ENCODE measurements around the gene CWF19L1. TPM values are rescaled to one million over a fixed set of nuclear protein-coding genes. Genes with fewer than 3 reads are reported as not detected.
"Not testable (repeated sequence)": the region's sequence is repeated elsewhere in the genome, so short reads cannot be mapped to it uniquely, and the experiment has no call there.

The CWF19L1 gene
- total and polyA plus RNA-seq, 2 experiments from 2014 or later, result 14.3 to 17.7 TPM

- Histone ChIP-seq H3K9me3 (ENCODE audit: low read depth) (no peaks in the 10 kb centered on the region), H3K4me1 (ENCODE audit: low read depth) (no peaks in the 10 kb centered on the region), H3K4me3 (no peak overlapping the region), H3K27ac (no peak overlapping the region), H3K36me3 (no peaks in the 10 kb centered on the region), H3K27me3 (peaks cover 29% of the 10 kb centered on the region)
- no peak for DNase-seq (ENCODE audit: low read depth in 1 of 2, low spot score in 1 of 2)
- TF ChIP-seq, protein P1, sequence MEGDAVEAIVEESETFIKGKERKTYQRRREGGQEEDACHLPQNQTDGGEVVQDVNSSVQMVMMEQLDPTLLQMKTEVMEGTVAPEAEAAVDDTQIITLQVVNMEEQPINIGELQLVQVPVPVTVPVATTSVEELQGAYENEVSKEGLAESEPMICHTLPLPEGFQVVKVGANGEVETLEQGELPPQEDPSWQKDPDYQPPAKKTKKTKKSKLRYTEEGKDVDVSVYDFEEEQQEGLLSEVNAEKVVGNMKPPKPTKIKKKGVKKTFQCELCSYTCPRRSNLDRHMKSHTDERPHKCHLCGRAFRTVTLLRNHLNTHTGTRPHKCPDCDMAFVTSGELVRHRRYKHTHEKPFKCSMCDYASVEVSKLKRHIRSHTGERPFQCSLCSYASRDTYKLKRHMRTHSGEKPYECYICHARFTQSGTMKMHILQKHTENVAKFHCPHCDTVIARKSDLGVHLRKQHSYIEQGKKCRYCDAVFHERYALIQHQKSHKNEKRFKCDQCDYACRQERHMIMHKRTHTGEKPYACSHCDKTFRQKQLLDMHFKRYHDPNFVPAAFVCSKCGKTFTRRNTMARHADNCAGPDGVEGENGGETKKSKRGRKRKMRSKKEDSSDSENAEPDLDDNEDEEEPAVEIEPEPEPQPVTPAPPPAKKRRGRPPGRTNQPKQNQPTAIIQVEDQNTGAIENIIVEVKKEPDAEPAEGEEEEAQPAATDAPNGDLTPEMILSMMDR (IDR thresholded peaks at IDR 0.05; ENCODE audit: low read depth, low read length), result no peak
These were observed 22.2 kb upstream of the CWF19L1 start for GRCh38 chr10:100289641-100290040.

DNA sequence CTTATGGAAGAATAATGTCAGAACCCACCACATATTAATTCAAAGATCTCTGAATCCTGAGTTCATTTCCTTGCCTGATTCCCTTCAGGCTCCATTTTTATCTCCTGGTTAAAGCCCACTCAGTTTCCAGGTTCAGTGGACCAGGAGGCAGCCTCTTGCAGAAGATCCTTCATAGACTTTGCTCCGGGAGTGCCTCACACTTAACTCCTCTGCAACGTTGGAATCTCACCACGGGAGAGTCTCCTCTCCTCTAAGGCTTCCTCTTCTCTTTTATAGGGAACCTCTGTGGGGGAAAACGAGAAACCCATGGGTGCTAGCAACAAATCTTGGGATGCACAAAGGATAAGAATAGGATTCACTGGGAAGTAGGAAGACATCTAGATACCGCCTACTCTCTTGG is 20.8 kb upstream of the CWF19L1 start:
- no peak for DNase-seq (ENCODE audit: low read depth in 1 of 2, low spot score in 1 of 2)
- H3K9me3 ChIP-seq (ENCODE audit: low read depth), result no peaks in the 10 kb centered on the region
- H3K27ac ChIP-seq, result no peak overlapping the region
- no peaks in the 10 kb centered on the region for H3K4me1 ChIP-seq (ENCODE audit: low read depth)
- TF ChIP-seq, protein P1 (IDR thresholded peaks at IDR 0.05; ENCODE audit: low read depth, low read length), result no peak
- peaks cover 14% of the 10 kb centered on the region for H3K27me3 ChIP-seq
- H3K4me3 ChIP-seq, result no peak overlapping the region
- no peaks in the 10 kb centered on the region for H3K36me3 ChIP-seq

DNA sequence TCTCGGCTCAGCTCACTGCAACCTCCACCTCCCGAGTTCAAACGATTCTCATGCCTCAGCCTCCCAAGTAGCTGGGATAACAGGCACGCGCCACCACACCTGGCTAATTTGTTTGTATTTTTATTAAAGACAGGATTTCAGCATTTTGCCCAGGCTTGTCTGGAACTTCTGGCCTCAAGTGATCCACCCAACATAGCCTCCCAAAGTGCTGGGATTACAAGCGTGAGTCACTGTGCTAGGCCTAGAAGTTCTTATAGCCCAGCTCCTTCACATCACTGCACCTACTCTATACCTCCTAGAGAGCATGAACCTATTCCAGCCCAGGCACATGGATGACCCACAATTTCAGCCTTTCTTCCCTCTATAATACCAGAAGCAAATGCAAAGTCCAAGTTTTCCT is 20.3 kb upstream of the CWF19L1 start:
- H3K27me3 ChIP-seq, result peaks cover 10% of the 10 kb centered on the region
- no peaks in the 10 kb centered on the region for H3K36me3 ChIP-seq
- H3K27ac ChIP-seq, result no peak overlapping the region
- no peaks in the 10 kb centered on the region for H3K9me3 ChIP-seq (ENCODE audit: low read depth)
- TF ChIP-seq, protein P1 (IDR thresholded peaks at IDR 0.05; ENCODE audit: low read depth, low read length), result no peak
- no peak for DNase-seq (ENCODE audit: low read depth in 1 of 2, low spot score in 1 of 2)
- no peaks in the 10 kb centered on the region for H3K4me1 ChIP-seq (ENCODE audit: low read depth)
- H3K4me3 ChIP-seq, result no peak overlapping the region

GRCh38 chr10:100286051-100287033 is 18.9 kb upstream of the CWF19L1 start, which contains the start of gene BLOC1S2:
Gene BLOC1S2 (minus strand): TSS chr10:100286680. CDS start chr10:100286659, 21 bp downstream.
- H3K27me3 ChIP-seq, result peaks cover 6% of the 10 kb centered on the region
- DNase-seq (ENCODE audit: low read depth in 1 of 2, low spot score in 1 of 2), result peak; percentile 87 to 90
- peak within 1 kb of the TSS; percentile 67 for H3K4me3 ChIP-seq
- no peaks in the 10 kb centered on the region for H3K36me3 ChIP-seq
- TF ChIP-seq, protein P1 (IDR thresholded peaks at IDR 0.05; ENCODE audit: low read depth, low read length), result no peak
- H3K4me1 ChIP-seq (ENCODE audit: low read depth), result no peaks in the 10 kb centered on the region
- H3K27ac ChIP-seq, result peak within 1 kb of the TSS; percentile 2
- H3K9me3 ChIP-seq (ENCODE audit: low read depth), result no peaks in the 10 kb centered on the region

DNA sequence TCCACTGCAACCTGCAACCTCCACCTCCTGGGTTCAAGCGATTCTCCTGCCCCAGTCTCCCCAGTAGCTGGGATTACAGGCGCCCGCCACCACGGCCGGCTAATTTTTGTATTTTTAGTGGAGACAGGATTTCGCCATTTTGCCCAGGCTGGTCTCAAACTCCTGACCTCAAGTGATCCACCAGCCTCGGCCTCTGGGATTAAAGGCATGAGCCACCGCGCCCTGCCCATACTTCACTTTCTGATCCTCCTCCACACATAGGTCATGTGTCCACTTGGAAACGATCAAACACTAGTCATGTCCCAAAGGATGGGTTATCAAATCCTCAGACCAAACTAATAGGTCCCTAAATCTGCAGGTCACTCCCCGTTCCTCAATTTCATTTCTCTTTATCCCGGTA is 17.9 kb upstream of the CWF19L1 start:
- H3K4me3 ChIP-seq, result peak overlapping the region; percentile 67
- H3K9me3 ChIP-seq (ENCODE audit: low read depth); H3K4me1 ChIP-seq (ENCODE audit: low read depth); H3K27me3 ChIP-seq; DNase-seq (ENCODE audit: low read depth in 1 of 2, low spot score in 1 of 2); H3K36me3 ChIP-seq: not testable (repeated sequence)
- peak overlapping the region; percentile 2 for H3K27ac ChIP-seq

- TF ChIP-seq, protein P1 (IDR thresholded peaks at IDR 0.05; ENCODE audit: low read depth, low read length), result no peak
- Histone ChIP-seq H3K4me1 (ENCODE audit: low read depth) (no peaks in the 10 kb centered on the region), H3K27ac (no peak overlapping the region), H3K27me3 (no peaks in the 10 kb centered on the region), H3K9me3 (ENCODE audit: low read depth) (no peaks in the 10 kb centered on the region), H3K36me3 (peaks cover 18% of the 10 kb centered on the region), H3K4me3 (no peak overlapping the region)
- DNase-seq (ENCODE audit: low read depth in 1 of 2, low spot score in 1 of 2), result no peak
These were observed 15.5 kb upstream of the CWF19L1 start for GRCh38 chr10:100282907-100283306.

GRCh38 chr10:100276971-100277370 is 9.5 kb upstream of the CWF19L1 start:
- H3K4me1 ChIP-seq (ENCODE audit: low read depth); DNase-seq (ENCODE audit: low read depth in 1 of 2, low spot score in 1 of 2); H3K27ac ChIP-seq; H3K27me3 ChIP-seq; H3K4me3 ChIP-seq; H3K9me3 ChIP-seq (ENCODE audit: low read depth): not testable (repeated sequence)
- peaks cover 30% of the 10 kb centered on the region for H3K36me3 ChIP-seq

Data from cardiac muscle cell (in vitro differentiated cells and primary cell).